GM19240 (cell line): ENCODE measurements around the gene SRM.
"Not testable (repeated sequence)": the region's sequence is repeated elsewhere in the genome, so short reads cannot be mapped to it uniquely, and the experiment has no call there.

ENCODE experiments used
- DNase-seq: peaks from one replicate; pipeline ENCODE4 v3.0.0; 2011; ENCODE audit warnings: low spot score; ENCODE audit not compliant: insufficient read length

The SRM gene

GRCh38 chr1:11065796-11066195 is 6.0 kb upstream of the SRM start:
- DNase-seq, result no peak

- no peak for DNase-seq
Measured at GRCh38 chr1:11064942-11065341, 5.1 kb upstream of the SRM start.

- DNase-seq, result not testable (repeated sequence)
Measured at GRCh38 chr1:11063937-11064537, 4.2 kb upstream of the SRM start.

GRCh38 chr1:11062965-11063401 is 3.2 kb upstream of the SRM start:
- DNase-seq, result peak; percentile 69

GRCh38 chr1:11061652-11062365 is 2.0 kb upstream of the SRM start:
- DNase-seq, result no peak

GRCh38 chr1:11059155-11059967 is 457 bp downstream of the SRM start:
- no peak for DNase-seq

- DNase-seq, result no peak
Measured at GRCh38 chr1:11058595-11059154, 1.1 kb downstream of the SRM start.

GRCh38 chr1:11058026-11058425 is 1.8 kb downstream of the SRM start:
- DNase-seq, result no peak

- no peak for DNase-seq
Measured at GRCh38 chr1:11057477-11057876, 2.3 kb downstream of the SRM start.

- no peak for DNase-seq
Measured at GRCh38 chr1:11056504-11056903, 3.3 kb downstream of the SRM start.

- DNase-seq, result no peak
Measured at GRCh38 chr1:11055676-11056075, 4.1 kb downstream of the SRM start.

GRCh38 chr1:11054666-11055065 is 5.2 kb downstream of the SRM start:
- no peak for DNase-seq

- no peak for DNase-seq
Measured at GRCh38 chr1:11054181-11054580, 5.6 kb downstream of the SRM start.

- no peak for DNase-seq
Measured at GRCh38 chr1:11053758-11054137, 6.1 kb downstream of the SRM start.

- DNase-seq, result no peak
Measured at GRCh38 chr1:11052839-11053757, 6.7 kb downstream of the SRM start.

- DNase-seq, result no peak
Measured at GRCh38 chr1:11051781-11052511, 7.9 kb downstream of the SRM start.

- DNase-seq, result not testable (repeated sequence)
Measured at GRCh38 chr1:11051121-11051520, 8.7 kb downstream of the SRM start.

GRCh38 chr1:11046625-11047365 is 13.0 kb downstream of the SRM start, which contains the start of gene MASP2:
Gene MASP2, minus strand, starts transcription at chr1:11047239. Its CDS starts 32 bp downstream, at chr1:11047207.
- no peak for DNase-seq

GRCh38 chr1:11046270-11046566 is 13.6 kb downstream of the SRM start:
- no peak for DNase-seq
